ENCODE data around the gene ARNT2.

DNA sequence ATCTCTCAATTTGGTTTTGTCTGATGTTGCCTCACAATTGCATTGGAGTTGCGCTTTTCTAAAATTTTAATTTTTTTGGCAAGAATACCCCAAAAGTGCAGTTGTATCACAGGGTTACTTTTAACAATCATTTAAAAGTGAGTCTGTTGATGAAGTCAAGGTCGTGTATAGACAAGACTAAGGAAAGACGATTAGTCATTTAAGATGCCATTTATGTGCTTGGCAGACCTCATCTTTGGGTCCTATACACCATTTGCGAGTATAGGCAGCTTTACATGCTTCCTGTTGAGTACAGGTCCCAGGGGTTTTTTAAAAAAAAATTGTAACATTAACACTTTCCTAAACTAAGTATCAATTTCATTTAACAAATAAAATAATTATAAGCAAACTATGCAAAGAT, 12.5 kb downstream of the ARNT2 start:
- TF ChIP-seq POLR2A (IDR thresholded peaks at IDR 0.05; ENCODE audit: low read depth, low read length) (no peak), POLR2AphosphoS5 (IDR thresholded peaks at IDR 0.05; ENCODE audit: low read depth, low read length) (no peak), SPI1 (IDR thresholded peaks at IDR 0.05; ENCODE audit: low read depth, low read length) (no peak)
